Mesenteric fat pad (tissue), 1 donor: Measurements from ENCODE around the gene ME3. TPM values are rescaled to one million over a fixed set of nuclear protein-coding genes. Genes with fewer than 3 reads are reported as not detected.
A peak's percentile ranks its signal among the peaks of the same experiment; 100 is the strongest.

Experiments
- DNase-seq: peaks from one replicate; pipeline ENCODE4 v3.0.0-alpha.2; 2020; ENCODE audit warnings: low spot score
- long read RNA-seq: library from polyadenylated mRNA; unstranded; transcript quantifications from one replicate; pipeline ENCODE4 v2.0.0, GENCODE V29; 2020
- total RNA-seq: library from RNA; stranded (reverse); fragmentation: NEBNext Ultra II Directional; extraction: Animal tissue kit (Norgen Biotek cat#: 25700); gene quantifications from one replicate; pipeline ENCODE4 v1.2.1, GENCODE V29; 2021
- donor health status: DM: yes; HTN: yes; CAD: no.

ME3 gene
- total RNA-seq: 49.4 TPM
- long read RNA-seq, transcript ME3-212 (15 exons, 2,311 nt): major isoform, 54 of 228 reads
- long read RNA-seq, transcript ME3-207 (2 exons, 487 nt): minor isoform, 5 of 228 reads
- long read RNA-seq, transcript ME3-202 (14 exons, 2,240 nt): minor isoform, 22 of 228 reads
- long read RNA-seq, partial matches to known transcripts: 45 of 228 reads
- long read RNA-seq, other reads (novel, unspliced or antisense): 95 of 228 reads

DNA sequence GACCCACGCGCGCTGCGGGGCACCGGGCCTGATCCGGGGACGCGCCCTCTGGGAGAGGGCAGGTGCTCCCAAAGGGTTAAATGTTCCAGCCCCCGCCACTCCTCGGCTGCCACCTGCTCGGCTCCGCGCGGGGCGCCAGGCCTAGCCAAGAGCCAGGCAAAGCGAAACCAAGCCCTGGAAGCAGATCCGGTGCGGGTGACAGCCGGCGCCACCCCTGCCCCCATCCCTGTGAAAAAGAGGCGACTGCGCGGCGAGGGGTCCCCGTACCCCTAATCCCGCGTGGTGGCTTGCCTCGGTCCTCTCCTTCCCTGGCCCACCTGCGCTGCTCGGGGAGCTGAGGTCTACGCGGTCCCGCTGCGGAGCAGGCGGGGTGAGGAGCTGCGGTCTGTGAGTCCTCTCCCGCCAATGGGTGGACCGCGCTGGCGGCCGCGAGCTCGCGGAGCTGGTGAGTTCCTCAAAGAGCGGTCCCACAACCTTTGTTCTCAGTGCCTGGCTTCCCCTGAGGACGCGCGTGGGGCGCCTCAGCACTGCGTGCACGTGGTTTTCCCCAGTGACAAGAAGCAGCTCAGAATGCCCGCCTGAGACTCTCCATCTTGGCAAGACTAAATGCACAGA, at the start of gene ME3:
TSS of gene ME3 (minus strand) at position 610 of the 615 bp plus-strand sequence.
- peak; percentile 92 for DNase-seq

DNA sequence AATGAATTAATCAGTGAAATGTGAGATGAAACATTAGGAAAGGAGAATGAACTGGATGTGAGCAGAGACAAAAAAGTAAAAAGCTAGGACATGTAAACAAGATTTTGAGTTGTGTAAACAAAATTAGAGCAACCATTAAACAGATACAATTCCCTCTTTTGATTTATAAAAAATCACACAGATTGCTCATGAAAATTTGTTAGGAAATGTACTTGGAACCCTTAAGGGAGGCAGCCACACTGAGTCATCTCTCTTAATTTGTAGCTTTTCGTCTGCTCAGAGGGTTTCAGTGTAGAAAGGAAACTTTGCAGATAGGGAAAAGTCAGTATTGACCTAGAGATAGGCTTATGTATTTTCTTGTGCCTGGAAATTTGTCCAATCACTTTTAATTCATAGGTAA, 49.6 kb upstream of the ME3 start:
- DNase-seq: no peak

DNA sequence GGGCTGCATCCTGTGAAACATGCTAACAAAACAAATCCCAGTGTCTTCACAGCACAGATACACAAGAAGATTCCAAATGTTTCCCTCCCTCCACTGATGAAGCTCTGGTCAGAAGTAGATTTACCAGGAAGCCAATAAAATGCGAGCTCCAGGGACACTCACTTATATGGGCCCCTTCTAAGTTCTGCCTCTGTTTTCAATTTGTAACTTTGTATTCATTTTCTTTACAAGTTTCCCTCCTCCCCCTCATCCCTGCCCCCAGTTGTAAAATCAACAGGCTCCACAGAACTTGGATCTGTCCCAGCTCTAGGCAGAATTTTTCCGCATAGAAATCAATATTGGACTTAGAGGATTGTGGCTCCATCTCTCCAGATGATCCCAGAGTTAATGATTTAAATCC, 48.1 kb upstream of the ME3 start:
- no peak for DNase-seq

DNA sequence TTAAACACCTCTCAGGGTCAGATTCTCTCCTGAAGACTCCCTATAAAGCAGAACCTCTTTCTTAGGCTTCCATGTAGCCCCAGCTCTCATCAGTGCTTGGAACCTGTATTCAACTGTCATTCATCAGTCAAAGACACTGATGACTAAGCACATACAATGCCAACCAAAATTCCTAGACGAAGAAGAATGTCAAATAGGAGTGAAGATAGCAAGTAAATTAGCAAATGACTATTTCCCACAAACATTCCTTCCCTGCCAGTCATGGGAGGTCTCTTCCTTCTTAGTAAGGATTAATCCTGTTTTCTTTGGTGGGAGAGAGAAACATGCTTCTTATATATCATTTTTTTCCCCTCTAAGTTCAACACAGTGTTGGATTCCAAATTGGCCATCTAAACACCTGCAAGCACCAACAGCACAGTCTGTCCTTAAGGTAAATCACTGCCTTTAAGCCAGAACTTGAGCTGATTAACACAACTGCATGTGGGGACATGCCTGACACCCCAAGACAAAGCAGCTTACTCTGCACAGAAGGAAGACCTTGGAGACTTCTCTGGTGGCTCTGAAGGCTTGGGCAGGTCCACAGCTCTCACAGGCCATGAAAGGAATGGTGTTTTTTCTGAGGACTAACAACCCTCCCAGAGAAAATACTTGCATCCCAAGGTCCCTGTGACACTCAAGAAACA, 47.5 kb upstream of the ME3 start:
- no peak for DNase-seq

DNA sequence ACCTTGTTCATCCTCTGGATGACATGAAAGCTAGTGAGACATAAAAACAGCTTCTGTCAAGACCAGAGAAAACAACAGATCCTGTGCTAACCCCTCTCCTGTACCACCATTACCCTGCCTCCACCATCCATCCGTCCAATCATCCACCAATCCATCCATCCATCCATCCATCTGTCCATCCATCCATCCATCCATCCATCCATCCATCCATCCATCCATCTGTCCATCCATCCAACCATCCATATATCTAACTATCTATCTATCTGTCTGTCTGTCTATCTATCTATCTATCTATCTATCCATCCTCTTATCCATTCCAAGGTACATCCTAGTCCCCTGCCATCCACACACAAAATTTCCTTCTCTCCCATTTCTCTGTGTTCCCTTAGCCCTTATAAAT, 46.6 kb upstream of the ME3 start:
- DNase-seq: no peak

DNA sequence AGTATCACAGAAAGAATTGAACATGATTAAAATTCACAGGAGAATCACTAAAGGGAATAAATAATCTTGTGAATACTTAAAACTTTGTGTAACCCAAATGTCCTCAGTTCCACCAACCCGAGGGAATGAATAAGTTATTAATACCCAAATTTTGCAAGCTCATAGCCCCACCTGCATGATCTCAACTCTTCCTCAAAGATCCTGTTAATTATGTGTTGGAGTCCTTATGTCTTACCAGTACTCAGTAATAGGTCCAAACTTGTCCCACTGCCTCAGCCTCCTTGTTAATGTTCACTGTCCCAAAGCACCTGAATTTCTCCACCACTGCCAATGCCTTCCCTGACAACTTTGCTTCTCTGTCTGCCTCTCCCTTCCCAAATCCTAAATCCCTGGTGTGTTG, 46.1 kb upstream of the ME3 start:
- no peak for DNase-seq

DNA sequence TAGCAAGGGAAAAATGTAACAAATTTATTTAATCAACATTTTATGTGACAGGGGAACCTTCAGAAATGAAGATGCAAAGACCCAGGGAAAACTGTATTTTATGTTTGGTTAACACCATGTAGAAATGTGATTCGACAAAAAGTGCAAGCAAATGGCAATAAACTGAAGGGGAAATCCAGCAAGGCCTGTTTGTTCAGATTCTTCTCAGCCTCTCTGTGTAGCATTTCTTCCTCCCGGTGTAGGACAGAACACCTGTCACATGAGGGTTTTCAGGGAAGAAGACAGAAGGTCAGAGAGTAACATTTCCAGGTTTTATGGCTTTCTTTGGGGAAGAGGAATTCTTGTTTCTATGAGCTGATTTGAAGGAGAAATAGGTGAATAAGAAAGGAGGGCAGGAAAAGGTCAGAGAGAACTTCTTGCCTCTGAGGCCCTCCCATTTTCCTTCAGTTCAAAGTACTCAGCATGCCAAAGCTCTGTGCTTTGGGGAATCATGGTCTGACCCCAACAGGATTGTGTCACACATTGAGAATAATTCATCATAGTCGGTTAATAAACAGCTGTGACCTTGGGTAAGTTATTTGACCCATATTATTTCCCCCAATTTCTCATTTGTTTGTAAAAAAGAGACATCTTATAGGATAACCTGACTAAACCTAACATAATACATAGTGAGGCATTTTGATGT, 45.5 kb upstream of the ME3 start:
- no peak for DNase-seq

DNA sequence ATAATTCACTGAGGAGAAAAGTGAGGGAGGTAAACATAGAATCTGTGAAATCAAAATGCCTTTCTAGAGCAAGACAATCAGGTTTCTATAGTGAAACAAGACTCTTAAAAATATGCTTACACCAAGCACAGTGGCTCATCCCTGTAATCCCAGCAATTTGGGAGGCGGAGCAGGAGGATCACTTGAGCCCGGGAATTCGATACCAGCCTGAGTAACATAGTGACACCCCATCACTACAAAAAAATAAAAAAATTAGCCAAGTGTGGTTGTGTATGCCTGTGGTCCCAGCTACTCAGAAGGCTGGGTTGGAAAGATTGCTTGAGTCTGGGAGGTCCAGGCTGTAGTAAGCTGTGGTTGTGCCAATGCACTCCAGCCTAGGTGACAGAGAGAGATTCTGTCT, 43.2 kb upstream of the ME3 start:
- DNase-seq: no peak

DNA sequence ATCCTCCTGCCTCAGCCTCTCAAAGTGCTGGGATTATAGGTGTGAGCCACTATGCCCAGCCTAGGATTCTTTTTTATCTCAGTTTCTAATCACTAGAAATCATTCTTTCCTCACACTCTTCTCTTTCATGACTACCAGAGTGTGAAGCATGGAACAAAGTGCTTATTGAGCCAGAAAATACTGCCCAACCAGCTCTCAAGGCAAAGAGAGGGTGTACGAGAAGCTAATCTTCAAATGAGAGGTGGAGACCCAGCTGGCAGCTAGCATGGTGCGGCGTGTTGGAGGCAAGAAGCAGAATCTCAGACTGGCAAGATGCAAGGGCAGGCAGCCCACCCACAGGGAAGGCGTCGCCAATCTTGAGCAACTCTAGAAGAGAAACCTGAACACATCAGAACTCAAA, 41.1 kb upstream of the ME3 start:
- DNase-seq: no peak

DNA sequence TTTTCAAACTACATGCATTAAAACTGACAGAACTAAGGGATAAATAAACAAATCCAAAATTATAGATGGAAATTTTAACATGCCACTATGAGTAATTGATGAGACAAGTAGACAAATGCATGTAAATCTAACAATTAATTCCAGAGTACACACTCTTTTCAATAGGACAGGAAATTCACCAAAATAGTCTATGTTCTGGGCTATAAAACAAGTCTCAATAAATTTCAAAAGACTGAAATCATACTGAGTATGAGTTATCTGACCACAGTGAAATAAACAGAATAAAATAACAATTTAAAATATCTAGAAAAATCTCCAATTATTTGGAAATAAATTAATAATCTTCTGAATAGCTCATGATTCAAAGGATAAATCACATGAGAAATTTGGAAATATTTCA, 38.5 kb upstream of the ME3 start:
- no peak for DNase-seq

DNA sequence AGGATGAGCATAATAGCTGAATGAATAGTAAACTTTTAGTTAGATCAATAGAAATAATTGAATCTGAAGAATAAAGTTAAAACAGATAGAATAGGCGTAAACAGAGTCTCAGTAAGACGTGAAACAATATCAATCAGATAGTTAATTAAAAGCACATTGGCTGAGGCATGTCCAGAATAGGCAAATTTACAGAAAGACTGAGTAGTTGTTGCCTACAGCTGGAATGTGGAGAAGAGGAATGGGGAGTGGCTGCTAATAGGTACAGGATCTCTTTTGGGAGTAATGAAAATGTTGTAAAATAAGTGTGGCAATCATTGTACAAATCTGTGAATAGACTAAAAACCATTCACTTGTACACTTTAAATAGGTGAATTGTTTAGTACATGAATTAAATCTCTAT, 36.3 kb upstream of the ME3 start:
- DNase-seq: no peak

DNA sequence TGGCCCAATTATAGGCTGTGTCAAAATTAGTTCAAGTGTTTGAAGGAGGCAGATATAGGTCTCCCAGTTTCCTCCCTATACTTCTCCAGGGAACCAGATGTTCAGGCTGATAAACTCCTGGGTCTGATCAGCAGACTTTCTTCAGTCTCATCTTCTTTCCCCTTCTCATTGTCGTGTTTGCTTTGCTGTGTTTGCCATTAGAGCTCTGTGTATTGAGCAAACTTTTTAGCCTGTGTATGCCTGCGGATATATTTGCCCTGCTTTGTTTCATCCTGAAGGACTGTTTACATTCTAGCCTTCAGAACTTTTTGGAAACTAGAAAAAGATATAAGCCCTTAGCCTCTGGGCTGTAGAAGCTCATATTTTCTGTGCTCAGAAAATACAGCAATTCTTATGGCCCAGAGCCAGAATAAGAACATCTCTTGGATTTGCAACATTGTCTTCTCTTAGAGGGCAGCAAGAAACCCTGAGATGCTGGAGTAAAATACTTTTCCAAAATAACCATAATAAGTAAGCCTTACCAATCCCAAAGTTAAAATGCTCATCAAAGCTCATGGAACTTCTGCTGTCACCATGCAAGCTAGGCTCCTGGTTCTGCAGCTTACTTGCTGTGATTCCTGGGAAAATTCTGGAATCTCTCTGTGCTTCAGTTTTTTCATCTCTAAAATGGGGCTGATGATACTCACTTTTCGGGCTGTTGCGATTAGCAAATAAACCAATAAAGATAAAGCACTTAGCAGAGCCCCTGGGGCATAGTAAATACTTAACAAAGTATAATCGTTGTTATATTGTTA, 34.1 kb upstream of the ME3 start:
- no peak for DNase-seq

DNA sequence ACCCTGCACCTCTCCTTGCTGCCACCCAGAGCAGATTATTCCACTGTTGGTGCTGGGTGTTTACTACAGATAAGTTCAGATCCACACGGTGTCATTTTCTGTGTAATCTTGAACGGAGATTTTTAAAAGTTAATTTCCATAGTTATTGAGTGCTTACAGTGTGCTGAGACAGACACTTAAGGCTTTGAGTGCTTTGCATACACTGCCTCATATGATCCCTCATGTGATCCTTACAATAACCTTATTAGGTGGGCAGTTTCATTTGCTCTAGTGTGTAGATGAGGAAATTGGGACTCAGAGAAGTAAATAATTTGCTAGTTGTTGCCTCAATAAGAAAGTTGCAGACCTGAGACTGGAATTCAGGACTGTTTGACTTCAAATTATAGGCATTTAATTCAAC, 32.3 kb upstream of the ME3 start:
- DNase-seq: no peak

DNA sequence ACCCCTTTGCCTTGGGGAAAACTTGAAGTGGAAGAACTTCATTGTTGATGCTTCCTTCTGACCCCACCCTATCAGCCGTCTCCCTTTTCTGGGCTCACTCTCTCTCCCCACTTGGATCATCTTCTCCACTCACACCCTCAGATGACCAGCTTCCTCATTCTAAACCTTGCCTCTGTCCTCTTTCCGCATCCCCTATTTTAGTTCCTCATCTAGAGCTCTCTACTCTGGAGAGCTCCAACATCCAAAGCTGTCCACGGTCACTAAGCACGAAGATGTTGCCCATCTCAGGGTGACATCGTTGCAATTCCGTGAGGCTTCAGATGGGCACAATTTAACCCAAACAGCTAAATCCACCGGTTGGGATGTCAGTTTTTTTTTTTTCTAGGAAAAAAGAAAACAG, 31.6 kb upstream of the ME3 start:
- DNase-seq: no peak

DNA sequence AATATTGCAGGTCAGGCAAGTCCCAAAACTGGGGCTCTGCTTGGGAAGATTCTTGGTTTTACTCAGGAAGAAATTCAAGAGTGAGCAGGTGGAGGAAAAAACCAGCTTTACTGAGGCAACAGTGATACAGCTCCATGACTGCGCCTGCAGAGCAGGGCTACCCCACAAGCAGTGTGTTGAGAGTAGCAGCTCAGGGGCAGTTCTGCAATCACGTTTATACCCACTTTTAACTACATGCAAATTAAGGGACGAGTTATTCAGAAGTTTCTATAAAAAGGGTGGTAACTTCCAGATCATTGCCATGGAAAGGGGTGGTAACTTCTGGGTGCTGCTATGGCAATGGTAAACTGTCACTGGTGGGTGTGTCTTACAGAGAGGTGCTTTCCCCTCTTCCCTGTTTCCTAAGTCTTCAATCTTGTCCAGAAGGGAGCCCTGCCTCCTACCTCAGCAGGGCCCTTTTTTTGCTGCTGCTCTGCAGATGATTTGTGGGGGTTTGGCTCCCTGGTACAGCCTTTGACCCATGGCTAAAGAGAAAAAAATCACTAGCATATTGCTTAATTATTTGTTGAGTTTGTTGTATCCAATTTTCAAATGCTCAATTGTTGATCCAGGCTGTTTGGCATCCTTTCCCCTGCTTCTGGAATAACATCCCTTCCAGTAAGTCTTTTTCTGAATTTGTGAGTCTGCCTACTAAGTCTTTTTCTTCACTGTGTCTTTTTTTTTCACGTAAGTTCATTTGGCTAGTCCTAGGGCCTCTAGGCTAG, 30.0 kb upstream of the ME3 start:
- no peak for DNase-seq

DNA sequence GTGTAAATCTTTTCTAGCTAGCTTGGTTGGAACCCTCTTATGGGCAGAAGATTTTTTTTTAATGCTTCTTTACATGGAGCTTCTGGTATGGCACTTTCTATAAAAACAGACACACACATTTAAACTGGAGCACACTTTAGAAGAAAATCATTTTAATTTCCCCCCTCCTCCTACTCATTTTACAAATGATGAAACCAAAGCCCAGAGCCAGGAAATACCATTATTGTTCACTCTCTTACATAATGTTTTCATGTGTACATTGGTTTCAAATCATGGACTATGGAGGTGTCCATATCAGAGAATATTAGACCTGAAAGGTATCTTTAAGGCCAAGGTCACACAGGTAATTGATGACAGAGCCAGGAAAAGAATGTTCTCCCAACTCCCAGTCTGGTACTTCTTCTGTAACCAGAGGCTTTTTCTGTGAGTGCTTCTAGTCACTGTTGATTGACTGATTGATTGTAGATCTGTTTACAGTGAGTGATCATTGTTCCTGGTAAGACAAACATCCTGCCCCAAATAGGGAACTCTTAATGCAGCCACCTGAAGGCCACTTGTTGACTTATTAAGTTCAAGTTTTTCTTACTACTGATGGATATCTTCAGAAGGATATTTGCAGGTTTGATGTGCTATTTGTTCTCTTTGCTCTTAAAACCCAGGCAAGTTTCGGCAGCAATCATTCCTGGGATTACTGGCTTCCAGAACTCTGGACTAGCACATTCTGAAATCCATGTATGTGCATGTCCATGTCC, 26.8 kb upstream of the ME3 start:
- DNase-seq: no peak

DNA sequence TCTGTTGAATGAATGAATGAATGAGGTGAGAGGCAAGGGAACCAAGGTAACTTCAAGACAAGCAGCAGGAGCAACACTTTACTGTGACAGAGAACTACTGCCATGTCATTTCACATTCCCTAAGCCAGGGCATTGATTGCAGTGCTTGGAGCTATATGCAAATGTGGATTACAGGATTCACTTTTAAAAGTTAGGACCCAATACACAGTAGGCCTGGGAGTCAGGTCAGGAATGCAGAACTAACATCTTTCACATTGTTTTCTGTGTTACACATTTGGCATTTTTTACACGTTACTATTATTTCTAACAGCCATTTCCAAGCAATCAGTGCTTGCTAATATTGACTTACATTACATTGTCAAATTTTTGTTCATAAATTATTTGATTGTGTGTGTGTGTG, 26.2 kb upstream of the ME3 start:
- DNase-seq: no peak

DNA sequence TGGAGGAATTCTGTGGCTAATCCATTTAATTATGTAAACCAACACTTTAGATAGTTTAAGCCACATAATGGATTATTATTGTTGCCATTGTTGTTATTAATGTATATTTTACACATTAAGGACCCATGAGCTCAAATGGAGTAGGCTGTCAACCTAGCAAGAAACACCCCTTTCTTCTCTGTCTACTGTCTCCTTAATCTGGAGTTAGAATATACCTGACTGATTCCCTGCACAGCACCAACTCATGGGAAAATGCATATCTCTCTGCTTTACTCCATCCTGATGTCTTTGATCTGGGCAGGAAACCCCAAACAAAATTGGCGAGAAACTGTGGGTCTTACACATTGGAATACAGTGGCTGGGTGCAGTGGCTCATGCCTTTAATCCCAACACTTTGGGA, 24.0 kb upstream of the ME3 start:
- no peak for DNase-seq

DNA sequence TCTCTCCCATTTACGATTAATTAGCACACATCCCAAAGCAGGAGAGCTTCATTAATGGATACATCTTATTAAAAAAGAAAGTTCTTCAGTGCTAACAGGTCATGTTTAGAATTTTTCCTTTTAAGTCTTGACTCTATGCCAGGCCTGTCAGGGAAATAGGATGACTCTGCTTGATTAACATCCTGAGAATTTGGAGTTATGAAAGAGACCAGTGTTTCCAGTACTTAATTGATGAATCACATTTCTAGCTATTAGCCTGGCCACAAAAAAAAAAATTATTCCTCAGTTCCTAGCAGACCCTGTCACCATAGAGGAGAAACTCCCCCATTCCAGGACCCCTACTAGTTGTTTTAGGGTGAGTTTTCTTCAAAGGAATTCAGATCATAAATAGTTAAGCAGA, 23.6 kb upstream of the ME3 start:
- no peak for DNase-seq

DNA sequence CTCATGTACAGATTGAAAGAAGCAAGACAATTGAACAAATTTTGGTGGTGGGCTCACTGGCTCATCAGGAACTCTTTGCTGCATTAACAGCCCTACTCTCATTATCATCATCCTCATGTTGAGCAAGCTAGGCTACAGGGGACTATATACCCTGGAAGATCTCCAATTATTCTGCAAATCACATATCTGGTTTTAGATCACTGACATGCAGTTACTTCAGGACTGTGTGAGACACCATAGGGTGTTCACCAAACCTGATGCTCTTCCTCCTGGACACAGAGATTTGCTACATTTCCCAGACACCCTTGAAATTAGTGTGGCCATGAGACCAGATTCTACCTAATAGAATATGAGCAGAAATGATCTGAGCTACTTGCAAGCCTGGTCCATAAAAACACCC, 23.0 kb upstream of the ME3 start:
- no peak for DNase-seq
